ENCODE measurements around the gene CRX.
"Not testable (repeated sequence)": the region's sequence is repeated elsewhere in the genome, so short reads cannot be mapped to it uniquely, and the experiment has no call there.

The CRX gene

DNA sequence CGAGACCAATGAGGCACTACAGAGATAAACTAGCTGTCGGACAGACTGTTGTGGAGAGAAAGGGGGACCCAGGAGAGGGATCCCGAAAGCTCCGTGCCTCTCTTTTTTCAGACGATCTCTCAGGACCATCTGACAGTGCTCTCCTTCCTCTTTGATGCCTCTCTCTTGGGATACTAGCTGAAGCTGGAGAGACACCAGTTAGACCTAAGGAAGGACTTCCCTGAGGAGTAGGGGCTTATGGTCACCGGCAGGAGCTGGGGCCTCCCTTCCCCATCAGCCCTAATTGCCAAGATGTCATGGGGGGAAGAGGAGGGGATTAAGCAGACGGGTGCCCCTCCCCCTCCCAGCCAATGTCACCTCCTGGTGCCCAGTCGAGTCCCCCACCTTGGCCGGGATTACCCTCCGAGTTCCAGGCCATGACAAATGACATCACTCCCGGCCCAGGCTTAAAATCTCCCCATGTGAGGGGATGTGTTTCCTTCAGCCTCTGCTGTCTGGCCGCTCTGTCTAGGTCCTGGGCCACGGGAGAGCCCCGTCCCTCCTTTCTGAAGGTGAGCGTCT, at the start of gene CRX:
TSS of gene CRX (plus strand) at position 478 of the 561 bp plus-strand sequence. CDS start 12,507 bp downstream, outside the sequence.
- TF ChIP-seq, protein P1, sequence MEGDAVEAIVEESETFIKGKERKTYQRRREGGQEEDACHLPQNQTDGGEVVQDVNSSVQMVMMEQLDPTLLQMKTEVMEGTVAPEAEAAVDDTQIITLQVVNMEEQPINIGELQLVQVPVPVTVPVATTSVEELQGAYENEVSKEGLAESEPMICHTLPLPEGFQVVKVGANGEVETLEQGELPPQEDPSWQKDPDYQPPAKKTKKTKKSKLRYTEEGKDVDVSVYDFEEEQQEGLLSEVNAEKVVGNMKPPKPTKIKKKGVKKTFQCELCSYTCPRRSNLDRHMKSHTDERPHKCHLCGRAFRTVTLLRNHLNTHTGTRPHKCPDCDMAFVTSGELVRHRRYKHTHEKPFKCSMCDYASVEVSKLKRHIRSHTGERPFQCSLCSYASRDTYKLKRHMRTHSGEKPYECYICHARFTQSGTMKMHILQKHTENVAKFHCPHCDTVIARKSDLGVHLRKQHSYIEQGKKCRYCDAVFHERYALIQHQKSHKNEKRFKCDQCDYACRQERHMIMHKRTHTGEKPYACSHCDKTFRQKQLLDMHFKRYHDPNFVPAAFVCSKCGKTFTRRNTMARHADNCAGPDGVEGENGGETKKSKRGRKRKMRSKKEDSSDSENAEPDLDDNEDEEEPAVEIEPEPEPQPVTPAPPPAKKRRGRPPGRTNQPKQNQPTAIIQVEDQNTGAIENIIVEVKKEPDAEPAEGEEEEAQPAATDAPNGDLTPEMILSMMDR (IDR thresholded peaks at IDR 0.05; ENCODE audit: insufficient read depth, low read length, poor library complexity, severe bottlenecking), result no peak
- H3K27me3 ChIP-seq (replicated peaks; ENCODE audit: control insufficient read depth, insufficient read depth, low read length), result peaks cover 3% of the 10 kb centered on the region
- H3K4me3 ChIP-seq (replicated peaks; ENCODE audit: low read depth, low read length), result no peak within 1 kb of the TSS
- DNase-seq (ENCODE audit: extremely low read depth, insufficient read length), result no peak
- no peaks in the 10 kb centered on the region for H3K36me3 ChIP-seq (ENCODE audit: control insufficient read depth, insufficient read depth, low read length)

DNA sequence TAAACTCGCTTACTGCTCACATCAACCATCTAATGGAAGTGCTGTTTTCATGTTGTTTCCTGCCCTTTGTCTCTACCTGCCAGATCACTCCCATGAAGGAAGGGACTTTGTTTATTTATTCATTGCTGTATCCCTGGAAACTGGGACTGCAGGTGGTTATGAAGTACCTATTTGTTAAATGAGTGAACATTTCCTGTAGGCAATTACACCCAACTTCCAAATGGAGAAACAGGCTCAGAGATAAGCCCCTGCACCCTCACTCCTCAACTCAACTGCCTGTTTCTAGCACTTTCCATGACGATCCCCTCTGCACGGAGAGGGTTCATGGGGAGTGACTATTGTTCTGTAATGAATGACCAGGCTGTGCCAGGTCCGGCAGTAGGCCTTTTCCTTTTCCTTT, 45.2 kb upstream of the CRX start:
- no peaks in the 10 kb centered on the region for H3K27me3 ChIP-seq (replicated peaks; ENCODE audit: control insufficient read depth, insufficient read depth, low read length)
- H3K4me3 ChIP-seq (replicated peaks; ENCODE audit: low read depth, low read length), result no peak overlapping the region
- no peak for DNase-seq (ENCODE audit: extremely low read depth, insufficient read length)
- peaks cover 4% of the 10 kb centered on the region for H3K36me3 ChIP-seq (ENCODE audit: control insufficient read depth, insufficient read depth, low read length)
- TF ChIP-seq, protein P1 (IDR thresholded peaks at IDR 0.05; ENCODE audit: insufficient read depth, low read length, poor library complexity, severe bottlenecking), result no peak

DNA sequence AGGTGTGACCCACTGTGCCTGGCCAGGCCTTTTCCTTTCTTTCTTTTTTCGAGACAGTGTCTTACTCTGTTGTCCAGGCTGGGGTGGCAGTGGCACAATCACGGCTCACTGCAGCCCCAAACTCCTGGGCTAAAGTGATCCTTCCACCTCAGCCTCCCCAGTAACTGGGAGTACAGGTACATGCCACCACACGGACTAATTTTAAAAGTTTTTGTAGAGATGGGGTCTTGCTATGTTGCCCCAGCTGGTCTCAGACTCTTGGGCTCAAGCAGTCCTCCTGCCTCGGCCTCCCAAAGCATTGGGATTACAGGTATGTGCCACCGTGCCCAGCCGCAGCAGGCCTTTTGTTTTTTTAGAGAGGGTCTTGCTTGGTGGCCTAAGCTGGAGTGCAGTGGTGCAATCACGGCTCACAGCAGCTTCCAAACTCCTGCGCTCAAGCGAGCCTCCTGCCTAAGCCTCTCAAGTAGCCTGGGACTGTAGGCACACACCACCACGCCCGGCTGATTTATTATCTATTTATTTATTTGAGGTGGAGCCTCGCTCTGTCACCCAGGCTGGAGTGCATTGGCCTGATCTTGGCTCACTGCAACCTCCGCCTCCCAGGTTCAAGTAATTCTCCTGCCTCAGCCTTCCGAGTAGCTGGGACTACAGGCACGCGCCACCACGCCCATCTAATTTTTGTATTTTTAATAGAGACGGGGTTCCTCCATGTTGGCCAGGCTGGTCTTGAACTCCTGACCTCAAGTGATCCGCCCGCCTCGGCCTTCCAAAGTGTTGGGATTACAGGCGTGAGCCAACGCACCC, 44.3 kb upstream of the CRX start:
- DNase-seq (ENCODE audit: extremely low read depth, insufficient read length); H3K27me3 ChIP-seq (replicated peaks; ENCODE audit: control insufficient read depth, insufficient read depth, low read length); H3K36me3 ChIP-seq (ENCODE audit: control insufficient read depth, insufficient read depth, low read length): not testable (repeated sequence)
- H3K4me3 ChIP-seq (replicated peaks; ENCODE audit: low read depth, low read length), result peak overlapping the region; percentile 85

DNA sequence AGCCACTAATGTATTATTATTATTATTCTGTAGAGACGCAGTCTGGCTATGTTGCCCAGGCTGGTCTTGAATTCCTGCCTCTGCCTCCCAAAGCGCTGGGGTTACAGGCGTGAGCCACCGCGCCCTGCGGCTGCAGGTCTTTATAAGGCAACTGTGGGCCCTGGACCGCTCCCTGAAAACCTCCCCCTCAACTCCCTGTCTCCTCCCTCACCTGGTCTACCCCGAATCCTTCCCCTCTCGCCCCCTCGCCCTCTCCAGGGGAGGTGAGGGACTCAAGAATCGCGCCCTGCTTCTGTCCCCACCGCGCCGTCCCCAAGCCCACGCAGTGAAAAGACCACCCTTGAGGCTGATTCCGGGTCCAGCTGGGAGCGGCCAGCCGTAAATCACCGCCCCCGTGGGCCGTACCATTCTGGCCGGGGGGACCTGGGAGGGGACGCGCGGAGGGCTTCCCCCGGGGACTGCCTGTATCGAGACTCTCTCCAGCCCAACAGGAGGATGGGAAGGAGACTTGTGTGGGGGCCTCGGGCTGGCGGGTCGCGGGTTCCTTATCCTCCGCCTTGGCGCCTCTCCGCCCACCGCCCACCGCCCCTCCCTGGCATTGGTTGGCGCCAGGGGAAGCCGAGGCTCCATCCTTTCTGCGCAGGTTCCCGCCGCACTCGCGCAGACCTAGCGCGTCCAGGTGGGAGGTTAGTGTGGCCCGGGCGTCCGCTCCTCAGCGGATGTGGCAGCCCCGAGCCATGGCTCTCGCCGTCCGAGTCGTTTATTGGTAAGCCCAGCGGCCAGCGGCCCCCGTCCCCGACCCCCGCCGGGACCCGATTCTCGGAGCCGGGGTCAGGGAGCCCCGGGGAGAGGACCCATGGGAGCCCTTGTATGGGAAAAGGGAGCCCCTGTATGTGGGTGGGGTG, 43.4 kb upstream of the CRX start, which contains the start of gene SELENOW:
TSS of gene SELENOW (plus strand) at position 655 of the 905 bp plus-strand sequence. CDS start at position 738, 83 bp downstream.
- peaks cover 8% of the 10 kb centered on the region for H3K36me3 ChIP-seq (ENCODE audit: control insufficient read depth, insufficient read depth, low read length)
- no peaks in the 10 kb centered on the region for H3K27me3 ChIP-seq (replicated peaks; ENCODE audit: control insufficient read depth, insufficient read depth, low read length)
- TF ChIP-seq, protein P1 (IDR thresholded peaks at IDR 0.05; ENCODE audit: insufficient read depth, low read length, poor library complexity, severe bottlenecking), result no peak
- peak within 1 kb of the TSS; percentile 85 for H3K4me3 ChIP-seq (replicated peaks; ENCODE audit: low read depth, low read length)
- peak; percentile 86 for DNase-seq (ENCODE audit: extremely low read depth, insufficient read length)

- H3K36me3 ChIP-seq (ENCODE audit: control insufficient read depth, insufficient read depth, low read length), result peaks cover 8% of the 10 kb centered on the region
- DNase-seq (ENCODE audit: extremely low read depth, insufficient read length), result no peak
- TF ChIP-seq, protein P1 (IDR thresholded peaks at IDR 0.05; ENCODE audit: insufficient read depth, low read length, poor library complexity, severe bottlenecking), result no peak
- no peaks in the 10 kb centered on the region for H3K27me3 ChIP-seq (replicated peaks; ENCODE audit: control insufficient read depth, insufficient read depth, low read length)
- H3K4me3 ChIP-seq (replicated peaks; ENCODE audit: low read depth, low read length), result peak overlapping the region; percentile 85
Observed at GRCh38 chr19:47778954-47779351, 42.8 kb upstream of the CRX start.

Data from GM06990 (cell line).